NCI-H146 treated with DMSO at 0.1 percent for 48 hours (cell line): ENCODE measurements around the gene TRPM8.

Experiments used
- DNase-seq: peaks from one replicate; lab custom pipeline; 2025; ENCODE audit not compliant: unreplicated experiment; lab: John Stamatoyannopoulos, UW

Gene TRPM8

GRCh38 chr2:233999182-233999581, 82.0 kb downstream of the TRPM8 start:
- no peak for DNase-seq

GRCh38 chr2:234001380-234002160, 84.4 kb downstream of the TRPM8 start:
- DNase-seq, result no peak

DNA sequence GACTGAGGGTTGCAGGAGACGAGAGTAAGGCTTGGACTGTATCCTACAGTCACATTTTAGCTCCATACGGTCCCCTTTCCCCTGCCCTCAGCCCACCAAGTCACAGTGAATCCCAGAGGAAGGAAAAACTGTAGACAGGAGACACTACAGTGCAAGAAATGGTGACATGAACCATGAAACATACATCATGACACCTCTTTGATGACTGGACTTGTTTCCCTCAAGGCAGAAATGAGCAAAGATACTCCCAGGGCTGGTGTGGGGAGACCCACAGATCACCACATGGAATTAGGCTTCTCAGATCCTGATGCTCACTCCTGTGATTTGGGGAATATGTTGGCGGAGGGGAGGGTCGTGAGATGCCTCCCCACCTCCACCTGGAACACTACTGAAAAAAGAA, 85.1 kb downstream of the TRPM8 start:
- DNase-seq, result no peak

DNA sequence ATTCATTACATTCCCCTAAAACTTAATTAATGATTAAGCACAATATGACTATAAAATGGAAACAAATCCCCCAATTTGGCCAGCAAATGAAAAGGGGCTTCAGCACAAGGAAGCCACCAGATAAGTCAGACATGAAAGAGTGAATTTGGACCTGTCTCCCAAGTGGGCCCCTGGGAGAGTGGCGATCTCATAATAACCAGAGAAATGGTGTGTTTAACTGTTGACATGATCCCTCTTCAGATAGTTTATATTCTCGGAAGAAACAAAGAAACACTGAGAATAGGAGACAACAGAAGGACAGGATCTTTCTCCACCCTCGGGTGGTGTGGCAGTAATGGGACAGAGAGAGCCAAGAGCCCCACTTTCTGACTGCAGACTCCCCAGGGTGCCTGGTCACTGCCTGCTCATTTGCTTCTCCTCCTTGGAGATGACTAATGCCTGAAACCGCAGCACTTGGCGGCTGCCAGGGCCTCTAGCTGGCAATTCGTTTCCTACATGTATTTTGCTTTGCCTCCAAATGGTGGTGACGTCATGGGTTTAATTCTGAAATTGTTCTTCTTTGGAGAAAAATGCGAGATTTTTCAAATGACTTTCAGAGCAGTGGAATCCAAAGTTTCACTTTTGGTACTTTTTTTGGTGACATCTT, 86.9 kb downstream of the TRPM8 start:
- no peak for DNase-seq

DNA sequence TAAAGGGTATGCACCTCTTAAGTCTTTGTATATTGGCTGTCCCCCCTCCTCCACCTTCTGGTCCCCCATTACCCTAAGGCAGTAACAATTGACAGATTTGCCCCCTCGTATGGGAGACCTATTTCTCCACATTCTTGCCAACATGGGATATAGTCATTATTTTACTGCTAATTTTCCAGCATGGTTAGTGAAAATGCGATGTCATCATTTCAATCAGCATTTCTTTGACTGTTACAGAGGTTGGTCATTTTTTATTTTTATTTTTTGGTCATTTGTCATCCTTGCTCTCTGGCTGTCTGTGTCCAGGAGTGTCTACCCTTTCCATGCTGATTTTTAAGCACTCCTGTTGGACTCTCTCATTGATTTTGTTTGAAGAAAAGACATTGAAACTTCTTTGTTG, 88.0 kb downstream of the TRPM8 start:
- no peak for DNase-seq

GRCh38 chr2:234006501-234006900, 89.3 kb downstream of the TRPM8 start:
- no peak for DNase-seq

DNA sequence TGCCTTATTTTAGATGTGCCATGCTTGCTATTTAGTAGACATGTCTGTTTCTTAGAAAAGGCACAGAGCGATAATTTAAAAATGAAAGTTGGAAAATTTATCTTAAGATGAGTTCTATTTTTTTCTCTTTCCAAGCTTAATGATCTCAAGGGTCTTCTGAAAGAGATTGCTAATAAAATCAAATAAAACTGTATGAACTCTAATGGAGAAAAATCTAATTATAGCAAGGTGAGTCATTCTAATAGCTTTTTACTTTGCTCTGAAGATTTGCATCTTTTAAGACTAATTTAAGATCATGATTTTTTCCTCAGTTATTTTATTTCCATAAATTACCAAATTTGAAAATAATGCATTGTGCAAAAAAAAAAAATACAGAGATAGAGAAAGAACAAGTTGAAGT, 97.3 kb downstream of the TRPM8 start:
- no peak for DNase-seq

DNA sequence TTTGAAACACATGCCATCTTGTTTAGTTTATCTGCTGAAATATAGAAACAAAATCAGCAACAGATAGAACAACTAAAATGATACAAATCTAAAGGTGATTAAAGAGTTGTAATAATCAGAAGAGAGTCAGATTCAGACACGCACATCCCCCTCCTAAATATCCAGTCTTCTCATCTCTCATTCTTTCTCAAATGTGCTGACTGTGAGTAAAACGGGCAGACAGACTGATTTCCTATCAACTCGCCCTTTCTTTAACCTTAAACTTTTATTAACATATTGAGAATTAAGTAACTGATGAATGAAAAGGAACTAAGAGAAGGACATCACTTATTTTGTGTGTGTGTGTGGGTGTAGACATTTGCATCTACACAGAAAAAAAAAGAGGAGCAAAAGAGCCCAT, 98.7 kb downstream of the TRPM8 start:
- no peak for DNase-seq

DNA sequence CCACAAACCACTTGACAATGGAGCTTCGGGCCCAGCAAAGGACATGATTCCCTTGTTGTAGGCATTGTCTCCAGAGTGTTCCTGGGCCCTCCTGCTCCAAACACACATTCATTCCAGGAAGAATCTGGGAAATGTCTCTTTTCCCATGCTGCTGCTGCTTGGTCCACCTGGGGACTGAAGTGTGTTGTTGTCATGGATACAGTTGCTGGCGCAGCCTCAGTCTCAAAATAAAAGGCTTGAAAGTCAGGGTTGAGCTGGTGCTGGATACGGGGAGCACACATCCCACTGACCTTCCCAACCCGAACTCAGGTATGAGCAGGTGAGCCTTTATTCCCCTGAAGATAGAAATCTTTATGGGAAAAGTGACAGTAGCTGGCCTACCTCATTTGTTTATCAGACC, 102.7 kb downstream of the TRPM8 start:
- DNase-seq, result no peak

DNA sequence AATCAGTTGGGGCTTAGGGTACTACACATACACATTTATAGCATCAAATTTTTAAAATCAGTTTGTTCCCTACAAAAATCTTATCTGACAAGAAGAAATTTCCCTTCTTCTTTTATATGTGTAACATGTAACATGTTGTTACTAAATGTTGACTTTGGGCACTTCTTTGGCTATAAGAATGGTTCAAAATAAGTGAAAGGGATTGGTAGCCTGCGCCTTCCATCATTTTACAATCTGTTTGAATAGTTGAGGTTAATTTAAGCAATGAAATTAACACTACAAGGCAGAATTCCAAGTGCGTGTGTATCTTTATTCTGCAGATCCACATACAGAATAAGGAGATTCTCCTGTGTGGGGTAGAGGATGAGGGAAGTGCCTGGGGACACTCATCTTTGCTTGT, 103.2 kb downstream of the TRPM8 start:
- no peak for DNase-seq

- DNase-seq, result no peak
Measured at GRCh38 chr2:234022424-234022823, 105.3 kb downstream of the TRPM8 start.

- DNase-seq, result no peak
Measured at GRCh38 chr2:234024304-234024703, 107.1 kb downstream of the TRPM8 start.

- no peak for DNase-seq
Measured at GRCh38 chr2:234025466-234025865, 108.3 kb downstream of the TRPM8 start.

GRCh38 chr2:234025891-234026401, 108.8 kb downstream of the TRPM8 start:
- no peak for DNase-seq

- no peak for DNase-seq
Measured at GRCh38 chr2:234026693-234027254, 109.6 kb downstream of the TRPM8 start.

DNA sequence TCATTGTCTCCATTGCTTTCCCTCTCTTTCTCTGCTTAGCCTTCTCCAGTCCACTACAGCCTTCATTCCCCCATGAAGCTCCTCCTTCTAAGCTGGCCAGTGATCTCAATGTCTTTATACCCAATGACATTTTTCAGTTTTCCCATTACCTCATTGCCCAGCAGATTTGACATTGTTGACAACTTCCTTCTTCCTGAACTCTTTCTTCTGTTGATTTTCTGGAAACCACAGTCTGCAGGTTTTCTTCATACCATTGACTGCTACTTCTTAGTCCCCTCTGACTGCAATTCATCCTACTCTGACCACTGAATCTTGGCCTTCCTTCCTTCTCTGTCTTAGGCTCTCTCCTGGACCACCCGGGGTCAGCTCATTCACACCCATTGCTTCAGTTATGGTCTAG, 110.5 kb downstream of the TRPM8 start:
- DNase-seq, result no peak

- DNase-seq, result no peak
Measured at GRCh38 chr2:234029150-234029733, 112.1 kb downstream of the TRPM8 start.

GRCh38 chr2:234031207-234031606, 114.0 kb downstream of the TRPM8 start:
- DNase-seq, result no peak

GRCh38 chr2:234032279-234032856, 115.2 kb downstream of the TRPM8 start:
- no peak for DNase-seq

GRCh38 chr2:234033174-234033573, 116.0 kb downstream of the TRPM8 start:
- no peak for DNase-seq

- DNase-seq, result no peak
Measured at GRCh38 chr2:234033885-234034284, 116.7 kb downstream of the TRPM8 start.
